HG03520 (cell line): ENCODE measurements around the gene KIAA0232.

ENCODE experiments used
- ATAC-seq: cut with Tn5 transposase; IDR thresholded peaks from one replicate; pipeline ENCODE4 v1.9.1; 2021; ENCODE audit warnings: mild to moderate bottlenecking, moderate library complexity; ENCODE audit not compliant: unreplicated experiment

KIAA0232 gene

GRCh38 chr4:6915041-6916005 lies 132.8 kb downstream of the KIAA0232 start:
- ATAC-seq: no peak

GRCh38 chr4:6916069-6916586 lies 133.6 kb downstream of the KIAA0232 start:
- no peak for ATAC-seq

GRCh38 chr4:6916587-6917460 lies 134.3 kb downstream of the KIAA0232 start:
- no peak for ATAC-seq

DNA sequence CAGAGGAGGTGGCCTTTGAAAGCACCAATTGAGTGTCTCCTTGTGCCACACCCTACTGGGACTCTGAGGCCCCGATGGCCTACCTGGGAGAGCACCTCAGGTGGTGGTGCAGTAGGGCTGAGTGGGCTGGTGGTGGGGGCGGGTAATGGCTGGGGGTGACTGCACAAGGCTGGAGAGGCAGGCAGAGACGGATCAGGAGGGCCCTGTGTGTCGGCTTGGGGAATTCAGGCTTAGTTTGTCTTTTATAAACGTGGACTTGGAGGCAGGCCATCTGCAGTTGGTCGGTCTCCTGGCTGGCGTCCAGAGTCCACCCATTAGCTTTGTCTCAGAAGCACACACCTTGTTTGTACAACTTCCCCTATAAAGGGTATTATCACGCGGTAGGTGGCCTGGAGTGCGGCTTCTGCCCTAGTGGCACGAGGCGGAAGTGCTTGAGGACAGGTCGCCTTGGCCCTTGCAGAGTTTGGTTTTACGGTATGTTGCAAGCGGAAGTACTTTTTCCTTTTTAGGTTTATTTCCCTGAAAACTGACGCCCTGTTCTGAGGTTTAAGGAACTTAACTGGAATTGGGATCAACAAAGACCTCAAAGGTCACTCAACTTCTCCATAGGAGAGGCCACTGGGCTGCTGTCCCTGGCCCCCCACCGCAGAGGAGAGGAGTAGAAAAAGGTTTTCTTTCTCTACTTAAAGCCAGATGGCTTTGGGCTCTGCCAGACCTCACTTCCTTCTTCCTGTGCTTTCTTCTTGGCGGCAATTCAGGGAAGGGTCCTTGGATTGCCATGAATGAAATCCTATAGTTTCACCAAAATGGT lies 135.1 kb downstream of the KIAA0232 start:
- peak; percentile 86 for ATAC-seq

DNA sequence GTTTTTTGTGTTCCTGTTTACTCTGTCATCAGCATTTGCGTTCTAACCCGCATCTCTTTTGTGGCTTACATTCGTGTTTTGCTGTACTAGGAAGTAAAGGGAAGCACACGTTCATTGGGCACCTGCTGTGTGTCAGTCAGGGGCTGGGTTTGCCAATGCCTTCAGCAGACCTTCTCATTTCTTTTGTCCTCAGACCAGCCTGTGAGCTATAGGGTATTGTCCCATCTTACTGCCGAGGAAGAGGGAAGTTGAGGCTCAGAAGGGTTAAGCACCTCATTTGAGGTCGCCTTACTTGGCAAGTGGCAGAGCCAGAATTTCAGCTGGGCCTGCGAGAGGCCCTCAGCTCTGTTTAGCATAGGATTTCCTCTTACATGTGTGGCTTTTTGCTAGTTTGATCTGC lies 135.8 kb downstream of the KIAA0232 start:
- no peak for ATAC-seq

DNA sequence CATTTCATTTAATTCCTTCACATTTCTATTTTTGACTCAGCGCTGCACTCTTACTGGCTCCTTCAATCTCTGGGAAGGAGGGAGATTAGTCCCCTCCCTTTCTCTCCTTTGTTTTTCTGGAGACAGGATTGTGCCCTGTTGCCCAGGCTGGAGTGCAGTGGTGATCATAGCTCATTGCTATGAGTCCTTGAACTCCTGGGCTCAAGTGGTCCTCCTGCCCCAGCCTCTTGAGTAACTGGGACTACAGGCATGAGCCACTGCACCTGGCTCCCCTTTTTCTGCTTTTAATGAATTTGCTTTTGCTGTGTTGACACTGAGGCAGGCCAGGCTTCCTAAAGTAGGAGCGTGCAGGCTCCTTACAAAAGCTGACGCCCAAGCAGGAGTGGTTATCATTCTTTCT lies 137.6 kb downstream of the KIAA0232 start:
- no peak for ATAC-seq

- no peak for ATAC-seq
Measured at GRCh38 chr4:6923507-6923906, 141.0 kb downstream of the KIAA0232 start.

- no peak for ATAC-seq
Measured at GRCh38 chr4:6924361-6924779, 141.8 kb downstream of the KIAA0232 start.

DNA sequence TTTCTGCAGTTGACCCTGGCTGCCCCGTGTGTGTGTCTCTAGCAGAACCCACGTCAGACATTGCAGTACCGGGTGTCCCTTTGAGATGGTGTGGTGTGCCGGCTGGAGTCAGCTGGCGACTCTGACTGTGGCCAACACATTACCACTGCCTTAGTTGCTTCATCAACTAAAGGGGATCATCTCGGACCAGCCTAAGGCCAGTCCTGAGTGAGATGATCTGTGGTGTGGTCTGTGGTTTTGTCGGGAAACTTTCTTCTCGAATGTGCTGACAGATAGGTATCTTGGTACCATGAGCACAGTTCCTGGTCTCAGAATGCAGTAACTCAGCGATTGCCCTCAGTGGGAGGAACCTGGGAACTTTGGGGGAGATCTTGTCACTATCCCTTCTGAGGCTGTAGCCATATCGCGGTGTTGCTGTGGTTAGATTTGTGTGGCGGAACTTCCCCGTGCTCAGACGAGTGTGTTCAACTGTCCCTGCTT lies 142.9 kb downstream of the KIAA0232 start:
- ATAC-seq: no peak

DNA sequence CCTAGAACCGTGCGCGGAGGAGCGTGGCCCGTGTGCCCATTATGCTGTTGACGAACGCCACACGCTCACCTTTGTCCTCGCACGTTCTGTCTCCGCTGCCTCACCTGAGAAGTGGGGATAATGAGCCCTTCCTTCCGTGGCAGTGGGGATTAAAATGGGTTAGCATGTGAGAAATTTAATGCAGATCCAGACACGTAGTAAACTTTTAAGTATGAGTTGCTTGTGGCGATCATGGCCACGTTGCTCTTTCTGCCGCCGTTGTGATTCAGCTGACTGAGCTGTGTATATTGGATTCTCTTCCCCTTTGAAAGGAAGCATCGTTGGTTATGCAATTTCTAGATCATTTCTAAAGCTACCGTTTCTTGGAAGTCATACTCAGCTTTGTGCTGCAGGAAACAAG lies 143.6 kb downstream of the KIAA0232 start:
- ATAC-seq: no peak

GRCh38 chr4:6926681-6927478 lies 144.4 kb downstream of the KIAA0232 start:
- ATAC-seq: no peak

DNA sequence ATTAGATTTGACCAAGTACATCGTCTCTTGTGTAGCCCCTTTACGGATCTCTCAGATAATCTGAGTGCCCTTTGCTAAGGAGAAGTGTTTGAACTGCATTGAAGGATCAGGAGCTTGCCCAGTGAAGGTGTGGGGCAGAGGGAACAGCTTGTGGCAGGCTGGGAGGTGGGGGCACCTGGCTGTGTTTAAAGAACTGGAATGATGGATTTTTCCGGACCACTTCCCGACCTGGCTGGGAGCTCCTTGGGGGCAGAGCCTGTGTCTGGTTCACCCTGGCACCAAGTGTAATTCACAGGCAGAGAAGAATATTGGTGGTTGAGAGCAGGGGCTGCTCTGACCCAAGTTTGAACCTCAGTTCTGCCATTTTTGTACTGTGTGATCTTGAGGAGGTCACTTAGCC lies 145.6 kb downstream of the KIAA0232 start:
- ATAC-seq: no peak

GRCh38 chr4:6929339-6929811 lies 146.8 kb downstream of the KIAA0232 start:
- no peak for ATAC-seq

- ATAC-seq: no peak
Measured at GRCh38 chr4:6929812-6930464, 147.4 kb downstream of the KIAA0232 start.

DNA sequence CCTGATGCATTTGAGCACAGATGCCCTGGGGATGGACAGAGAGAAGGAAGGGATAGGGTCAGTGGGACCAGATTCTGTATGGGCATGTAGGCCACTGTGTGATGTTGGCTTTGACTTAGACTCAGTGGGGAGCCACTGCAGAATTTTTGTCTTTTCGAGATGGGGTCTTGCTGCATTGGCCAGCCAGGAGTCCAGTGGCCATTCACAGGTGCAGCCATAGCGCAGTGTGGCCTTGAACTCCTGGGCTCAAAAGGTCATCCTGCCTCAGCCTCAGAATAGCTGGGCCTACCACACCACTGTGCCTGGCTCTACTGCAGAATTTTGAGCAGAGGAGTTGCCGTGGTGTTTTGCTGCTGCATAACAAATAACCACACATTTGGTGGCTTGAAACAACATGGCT lies 149.9 kb downstream of the KIAA0232 start:
- no peak for ATAC-seq

DNA sequence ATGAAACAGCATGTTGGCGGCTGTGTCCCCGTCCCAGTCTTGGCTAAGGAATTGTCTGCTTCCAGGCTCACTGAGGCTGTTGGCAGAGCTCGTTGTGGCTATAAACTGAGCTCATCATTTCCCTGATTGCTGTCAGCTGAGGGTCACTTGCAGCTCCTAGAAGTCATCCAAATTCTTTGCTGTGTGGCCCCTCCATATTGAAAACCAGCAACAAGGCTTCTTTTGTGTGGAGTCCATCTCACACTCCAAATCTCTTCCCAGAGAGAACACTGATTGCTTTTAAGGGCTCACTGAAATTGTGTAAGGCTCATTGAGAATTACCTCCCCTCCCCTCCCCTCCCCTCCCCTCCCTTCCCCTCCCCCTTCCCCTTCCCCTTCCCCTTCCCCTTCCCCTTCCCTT lies 150.4 kb downstream of the KIAA0232 start:
- no peak for ATAC-seq
